ENCODE data around the gene STRN3.

The STRN3 gene

DNA sequence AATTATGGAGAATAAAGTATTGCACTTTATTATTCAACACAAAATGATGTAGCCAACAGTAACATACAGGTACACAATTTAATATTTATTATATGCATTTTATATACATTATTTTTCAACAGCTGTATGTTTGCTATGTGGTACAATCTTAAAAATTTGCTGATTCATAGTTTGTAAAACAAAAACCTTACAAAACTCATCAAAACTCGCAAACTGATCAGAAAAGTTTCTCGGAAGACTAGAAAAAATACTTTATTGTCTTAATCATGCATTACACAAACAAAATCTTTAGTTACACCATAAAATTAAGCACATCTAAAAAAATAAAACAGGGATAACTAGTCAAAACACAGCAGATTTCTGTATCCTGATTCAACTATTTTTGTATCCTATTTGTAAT lies 132.4 kb downstream of the STRN3 start:
- TF ChIP-seq, protein P1, sequence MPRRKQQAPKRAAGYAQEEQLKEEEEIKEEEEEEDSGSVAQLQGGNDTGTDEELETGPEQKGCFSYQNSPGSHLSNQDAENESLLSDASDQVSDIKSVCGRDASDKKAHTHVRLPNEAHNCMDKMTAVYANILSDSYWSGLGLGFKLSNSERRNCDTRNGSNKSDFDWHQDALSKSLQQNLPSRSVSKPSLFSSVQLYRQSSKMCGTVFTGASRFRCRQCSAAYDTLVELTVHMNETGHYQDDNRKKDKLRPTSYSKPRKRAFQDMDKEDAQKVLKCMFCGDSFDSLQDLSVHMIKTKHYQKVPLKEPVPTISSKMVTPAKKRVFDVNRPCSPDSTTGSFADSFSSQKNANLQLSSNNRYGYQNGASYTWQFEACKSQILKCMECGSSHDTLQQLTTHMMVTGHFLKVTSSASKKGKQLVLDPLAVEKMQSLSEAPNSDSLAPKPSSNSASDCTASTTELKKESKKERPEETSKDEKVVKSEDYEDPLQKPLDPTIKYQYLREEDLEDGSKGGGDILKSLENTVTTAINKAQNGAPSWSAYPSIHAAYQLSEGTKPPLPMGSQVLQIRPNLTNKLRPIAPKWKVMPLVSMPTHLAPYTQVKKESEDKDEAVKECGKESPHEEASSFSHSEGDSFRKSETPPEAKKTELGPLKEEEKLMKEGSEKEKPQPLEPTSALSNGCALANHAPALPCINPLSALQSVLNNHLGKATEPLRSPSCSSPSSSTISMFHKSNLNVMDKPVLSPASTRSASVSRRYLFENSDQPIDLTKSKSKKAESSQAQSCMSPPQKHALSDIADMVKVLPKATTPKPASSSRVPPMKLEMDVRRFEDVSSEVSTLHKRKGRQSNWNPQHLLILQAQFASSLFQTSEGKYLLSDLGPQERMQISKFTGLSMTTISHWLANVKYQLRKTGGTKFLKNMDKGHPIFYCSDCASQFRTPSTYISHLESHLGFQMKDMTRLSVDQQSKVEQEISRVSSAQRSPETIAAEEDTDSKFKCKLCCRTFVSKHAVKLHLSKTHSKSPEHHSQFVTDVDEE (CRISPR knock-in tag; IDR thresholded peaks at IDR 0.05), result no peak
- TF ChIP-seq GLIS3 (CRISPR knock-in tag; IDR thresholded peaks at IDR 0.05) (no peak), ESRRG (CRISPR knock-in tag; IDR thresholded peaks at IDR 0.05) (no peak), ZFP3 (CRISPR knock-in tag; IDR thresholded peaks at IDR 0.05) (no peak), RARB (CRISPR knock-in tag; IDR thresholded peaks at IDR 0.05) (no peak), TOX (CRISPR knock-in tag; IDR thresholded peaks at IDR 0.05; ENCODE audit: borderline replicate concordance) (no peak), CREB5 (CRISPR knock-in tag; IDR thresholded peaks at IDR 0.05; ENCODE audit: low read depth) (no peak), ISL1 (CRISPR knock-in tag; IDR thresholded peaks at IDR 0.05) (no peak)
- TF ChIP-seq, protein P2, sequence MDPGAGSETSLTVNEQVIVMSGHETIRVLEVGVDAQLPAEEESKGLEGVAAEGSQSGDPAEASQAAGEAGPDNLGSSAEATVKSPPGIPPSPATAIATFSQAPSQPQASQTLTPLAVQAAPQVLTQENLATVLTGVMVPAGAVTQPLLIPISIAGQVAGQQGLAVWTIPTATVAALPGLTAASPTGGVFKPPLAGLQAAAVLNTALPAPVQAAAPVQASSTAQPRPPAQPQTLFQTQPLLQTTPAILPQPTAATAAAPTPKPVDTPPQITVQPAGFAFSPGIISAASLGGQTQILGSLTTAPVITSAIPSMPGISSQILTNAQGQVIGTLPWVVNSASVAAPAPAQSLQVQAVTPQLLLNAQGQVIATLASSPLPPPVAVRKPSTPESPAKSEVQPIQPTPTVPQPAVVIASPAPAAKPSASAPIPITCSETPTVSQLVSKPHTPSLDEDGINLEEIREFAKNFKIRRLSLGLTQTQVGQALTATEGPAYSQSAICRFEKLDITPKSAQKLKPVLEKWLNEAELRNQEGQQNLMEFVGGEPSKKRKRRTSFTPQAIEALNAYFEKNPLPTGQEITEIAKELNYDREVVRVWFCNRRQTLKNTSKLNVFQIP (CRISPR knock-in tag; IDR thresholded peaks at IDR 0.05; ENCODE audit: borderline replicate concordance, low read depth), result no peak
- no peak for ATAC-seq

DNA sequence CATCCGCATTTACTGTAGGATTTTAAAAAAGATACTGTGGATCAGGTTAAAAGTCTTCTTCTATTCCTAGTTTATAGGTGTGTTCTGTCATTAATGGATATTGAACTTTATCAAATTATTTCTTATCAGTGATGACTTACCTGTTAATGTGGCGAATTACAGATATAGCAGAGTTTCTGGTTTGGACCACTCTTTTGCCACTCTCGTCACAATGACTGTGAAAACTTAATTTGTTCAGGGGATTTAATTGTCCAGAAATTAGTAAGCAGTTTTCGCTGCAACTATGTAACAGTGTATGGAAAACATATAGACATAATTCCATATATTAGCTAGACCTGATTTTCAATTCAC lies 137.0 kb downstream of the STRN3 start:
- TF ChIP-seq SNAI2 (CRISPR knock-in tag; IDR thresholded peaks at IDR 0.05) (no peak), CREB5 (CRISPR knock-in tag; IDR thresholded peaks at IDR 0.05; ENCODE audit: low read depth) (no peak), TCF4 (CRISPR knock-in tag; IDR thresholded peaks at IDR 0.05; ENCODE audit: borderline replicate concordance) (no peak), ZNF8 (CRISPR knock-in tag; IDR thresholded peaks at IDR 0.05) (no peak), GLIS3 (CRISPR knock-in tag; IDR thresholded peaks at IDR 0.05) (no peak), TOX (CRISPR knock-in tag; IDR thresholded peaks at IDR 0.05; ENCODE audit: borderline replicate concordance) (no peak), ESRRG (CRISPR knock-in tag; IDR thresholded peaks at IDR 0.05) (no peak), ZNF565 (CRISPR knock-in tag; conservative IDR thresholded peaks at IDR 0.05; ENCODE audit: low read depth) (no peak), RARB (CRISPR knock-in tag; IDR thresholded peaks at IDR 0.05) (no peak), ZC3H10 (CRISPR knock-in tag; IDR thresholded peaks at IDR 0.05) (no peak)
- TF ChIP-seq, protein P3, sequence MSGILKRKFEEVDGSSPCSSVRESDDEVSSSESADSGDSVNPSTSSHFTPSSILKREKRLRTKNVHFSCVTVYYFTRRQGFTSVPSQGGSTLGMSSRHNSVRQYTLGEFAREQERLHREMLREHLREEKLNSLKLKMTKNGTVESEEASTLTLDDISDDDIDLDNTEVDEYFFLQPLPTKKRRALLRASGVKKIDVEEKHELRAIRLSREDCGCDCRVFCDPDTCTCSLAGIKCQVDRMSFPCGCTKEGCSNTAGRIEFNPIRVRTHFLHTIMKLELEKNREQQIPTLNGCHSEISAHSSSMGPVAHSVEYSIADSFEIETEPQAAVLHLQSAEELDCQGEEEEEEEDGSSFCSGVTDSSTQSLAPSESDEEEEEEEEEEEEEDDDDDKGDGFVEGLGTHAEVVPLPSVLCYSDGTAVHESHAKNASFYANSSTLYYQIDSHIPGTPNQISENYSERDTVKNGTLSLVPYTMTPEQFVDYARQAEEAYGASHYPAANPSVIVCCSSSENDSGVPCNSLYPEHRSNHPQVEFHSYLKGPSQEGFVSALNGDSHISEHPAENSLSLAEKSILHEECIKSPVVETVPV (CRISPR knock-in tag; IDR thresholded peaks at IDR 0.05), result no peak
- no peak for ATAC-seq

GRCh38 chr14:30888480-30889243 lies 137.5 kb downstream of the STRN3 start:
- TF ChIP-seq BACH2 (CRISPR knock-in tag; IDR thresholded peaks at IDR 0.05; ENCODE audit: borderline replicate concordance), result no peak
- ATAC-seq, result no peak

DNA sequence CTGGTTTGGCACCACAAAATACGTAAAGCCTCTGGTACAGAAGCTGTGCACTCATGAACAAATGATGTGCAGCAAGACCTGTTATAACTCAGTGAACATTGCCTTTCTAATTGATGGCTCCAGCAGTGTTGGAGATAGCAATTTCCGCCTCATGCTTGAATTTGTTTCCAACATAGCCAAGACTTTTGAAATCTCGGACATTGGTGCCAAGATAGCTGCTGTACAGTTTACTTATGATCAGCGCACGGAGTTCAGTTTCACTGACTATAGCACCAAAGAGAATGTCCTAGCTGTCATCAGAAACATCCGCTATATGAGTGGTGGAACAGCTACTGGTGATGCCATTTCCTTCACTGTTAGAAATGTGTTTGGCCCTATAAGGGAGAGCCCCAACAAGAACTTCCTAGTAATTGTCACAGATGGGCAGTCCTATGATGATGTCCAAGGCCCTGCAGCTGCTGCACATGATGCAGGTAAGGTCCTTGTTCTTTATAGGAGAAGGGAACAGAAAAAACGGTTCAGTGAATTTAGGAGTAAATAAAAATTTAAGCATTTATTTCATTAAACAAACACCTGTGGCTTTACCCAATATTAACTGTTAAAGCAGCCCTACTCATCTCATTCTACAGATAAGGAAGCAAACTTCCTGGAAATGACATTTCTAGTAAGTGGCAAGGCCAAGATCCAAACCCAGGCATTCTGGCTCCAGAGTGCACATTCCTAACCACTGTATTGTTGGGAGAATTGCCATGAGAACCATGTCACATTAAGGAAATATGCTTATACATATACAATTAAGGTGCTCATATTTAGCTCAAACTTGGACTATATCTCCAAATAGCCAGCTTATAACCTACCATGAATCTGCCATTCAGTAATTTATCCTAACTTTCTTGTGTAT lies 140.1 kb downstream of the STRN3 start:
- peak; percentile 31 for ATAC-seq
- TF ChIP-seq ESRRG (CRISPR knock-in tag; IDR thresholded peaks at IDR 0.05) (no peak), RARB (CRISPR knock-in tag; IDR thresholded peaks at IDR 0.05) (no peak), CREB5 (CRISPR knock-in tag; IDR thresholded peaks at IDR 0.05; ENCODE audit: low read depth) (no peak), CSDC2 (CRISPR knock-in tag; IDR thresholded peaks at IDR 0.05) (no peak), ARNTL (CRISPR knock-in tag; IDR thresholded peaks at IDR 0.05; ENCODE audit: borderline replicate concordance, low read depth) (no peak), TOX (CRISPR knock-in tag; IDR thresholded peaks at IDR 0.05; ENCODE audit: borderline replicate concordance) (no peak)
- TF ChIP-seq, protein P2 (CRISPR knock-in tag; IDR thresholded peaks at IDR 0.05; ENCODE audit: borderline replicate concordance, low read depth), result no peak

Data from SK-N-SH treated with all-trans-retinoic acid at 6 μM for 48 hours (cell line).